A673 (cell line): ENCODE results near the gene GTPBP10. TPM values are rescaled to one million over a fixed set of nuclear protein-coding genes. Genes with fewer than 3 reads are reported as not detected.

Experiments used
- BruUV-seq: library from RNA; stranded (reverse); fragments of 400-500 nt; replicated peaks from 2 replicates; lab custom pipeline; 2021; lab: Mats Ljungman, UMichigan
- CTCF ChIA-PET: fragments of 300-600 bp; sonication (Branson Sonifier 250); formaldehyde crosslinking; loops from one replicate; lab custom pipeline; 2022; ENCODE audit warnings: antibody characterized with exemption; lab: Charles Lee
- POLR2A ChIA-PET: fragments of 300-600 bp; sonication (Branson Sonifier 250); formaldehyde crosslinking; loops from one replicate; lab custom pipeline; 2022; ENCODE audit warnings: antibody characterized with exemption; ENCODE audit not compliant: low non-redundant PET; lab: Charles Lee
- DNase-seq: peaks from one replicate; pipeline ENCODE4 v3.0.0-alpha.2; 2015; ENCODE audit warnings: low spot score
- H3K27ac ChIP-seq: fragments of 200-600 bp; sonication (generic); 2 replicates; pipeline ENCODE4 v1.5.1; 2016; ENCODE audit warnings: mixed run types, low read depth, mild to moderate bottlenecking, mixed read lengths, antibody characterized with exemption, low read length; ENCODE audit not compliant: poor library complexity, severe bottlenecking
- H3K27me3 ChIP-seq: fragments of 200-600 bp; sonication (generic); replicated peaks from 2 replicates; pipeline ENCODE4 v1.6.1; 2017; ENCODE audit warnings: mixed run types, low read depth, mild to moderate bottlenecking, mixed read lengths, antibody characterized with exemption, low read length; ENCODE audit not compliant: insufficient read depth, poor library complexity
- H3K36me3 ChIP-seq: fragments of 200-600 bp; sonication (generic); 2 replicates; pipeline ENCODE4 v1.6.1; 2016; ENCODE audit warnings: mixed run types, mild to moderate bottlenecking, mixed read lengths, antibody characterized with exemption, low read length; ENCODE audit not compliant: insufficient read depth, poor library complexity, severe bottlenecking
- H3K4me1 ChIP-seq: fragments of 200-600 bp; sonication (generic); 2 replicates; pipeline ENCODE4 v1.6.1; 2017; ENCODE audit warnings: mixed run types, mild to moderate bottlenecking, mixed read lengths, antibody characterized with exemption, low read length; ENCODE audit not compliant: insufficient read depth, poor library complexity, severe bottlenecking
- H3K4me3 ChIP-seq: fragments of 200-600 bp; sonication (generic); 2 replicates; pipeline ENCODE4 v1.5.1; 2016; ENCODE audit warnings: low read depth, mixed run types, mild to moderate bottlenecking, mixed read lengths, low read length; ENCODE audit not compliant: poor library complexity, severe bottlenecking
- H3K9me3 ChIP-seq: fragments of 200-600 bp; sonication (generic); 2 replicates; pipeline ENCODE4 v1.6.1; 2016; ENCODE audit warnings: mixed run types, low read depth, mild to moderate bottlenecking, mixed read lengths, antibody characterized with exemption, low read length; ENCODE audit not compliant: poor library complexity, severe bottlenecking
- EZH2 ChIP-seq: fragments of 200-600 bp; sonication (generic); IDR thresholded peaks from 2 replicates; pipeline ENCODE4 v1.6.1; 2017; ENCODE audit warnings: borderline replicate concordance, low read depth, mild to moderate bottlenecking, mixed read lengths, antibody characterized with exemption, low read length; ENCODE audit not compliant: poor library complexity, severe bottlenecking
- intact Hi-C: fragments of 100-400 bp; cut with micrococcal nuclease; formaldehyde crosslinking; loops from one replicate; pipeline ENCODE4 v1.10.0; 2022; ENCODE audit not compliant: unreplicated experiment
- total RNA-seq: library from RNA; stranded (reverse); gene quantifications from 2 replicates; pipeline ENCODE4 v1.2.3, GENCODE V29; 2021
- TF ChIP-seq, protein P1 (sequence below): fragments of 300-800, 200-600 bp; sonication (generic); conservative IDR thresholded peaks from 2 replicates; pipeline ENCODE4 v1.5.1; 2017; ENCODE audit warnings: low read depth, mild to moderate bottlenecking, antibody characterized with exemption, low read length, moderate library complexity, mixed read lengths

GTPBP10 gene
- total RNA-seq, 1 experiment from 2014 or later = 34.7 TPM

DNA sequence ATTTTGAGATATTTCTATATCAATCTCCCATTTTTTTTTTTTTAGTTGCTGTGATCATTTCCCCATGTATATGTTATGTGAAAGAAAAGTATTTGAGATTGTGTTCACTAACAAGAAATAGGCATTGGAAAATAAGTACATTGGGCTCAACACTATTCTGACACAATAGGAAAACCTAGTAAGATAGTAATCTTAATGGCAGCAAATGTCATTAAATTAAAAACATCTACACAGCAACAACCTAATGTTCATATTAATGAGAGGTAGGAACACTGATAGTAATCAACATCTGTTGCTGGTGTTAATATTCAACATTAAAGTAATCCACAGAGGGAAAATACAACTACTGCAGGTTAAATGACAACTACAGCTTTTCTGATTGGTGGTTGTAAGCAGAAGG is 1.5 kb upstream of the GTPBP10 start:
- Histone ChIP-seq H3K9me3 (no peaks in the 10 kb centered on the region), H3K36me3 (no peaks in the 10 kb centered on the region), H3K4me1 (peaks cover 10% of the 10 kb centered on the region), H3K4me3 (no peak overlapping the region), H3K27ac (no peak overlapping the region), H3K27me3 (no peaks in the 10 kb centered on the region)
- intact Hi-C loops = no loop called here
- POLR2A ChIA-PET = no interaction called here
- TF ChIP-seq, protein P1, sequence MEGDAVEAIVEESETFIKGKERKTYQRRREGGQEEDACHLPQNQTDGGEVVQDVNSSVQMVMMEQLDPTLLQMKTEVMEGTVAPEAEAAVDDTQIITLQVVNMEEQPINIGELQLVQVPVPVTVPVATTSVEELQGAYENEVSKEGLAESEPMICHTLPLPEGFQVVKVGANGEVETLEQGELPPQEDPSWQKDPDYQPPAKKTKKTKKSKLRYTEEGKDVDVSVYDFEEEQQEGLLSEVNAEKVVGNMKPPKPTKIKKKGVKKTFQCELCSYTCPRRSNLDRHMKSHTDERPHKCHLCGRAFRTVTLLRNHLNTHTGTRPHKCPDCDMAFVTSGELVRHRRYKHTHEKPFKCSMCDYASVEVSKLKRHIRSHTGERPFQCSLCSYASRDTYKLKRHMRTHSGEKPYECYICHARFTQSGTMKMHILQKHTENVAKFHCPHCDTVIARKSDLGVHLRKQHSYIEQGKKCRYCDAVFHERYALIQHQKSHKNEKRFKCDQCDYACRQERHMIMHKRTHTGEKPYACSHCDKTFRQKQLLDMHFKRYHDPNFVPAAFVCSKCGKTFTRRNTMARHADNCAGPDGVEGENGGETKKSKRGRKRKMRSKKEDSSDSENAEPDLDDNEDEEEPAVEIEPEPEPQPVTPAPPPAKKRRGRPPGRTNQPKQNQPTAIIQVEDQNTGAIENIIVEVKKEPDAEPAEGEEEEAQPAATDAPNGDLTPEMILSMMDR = no peak
- no peak for TF ChIP-seq EZH2
- no peak for DNase-seq
- CTCF ChIA-PET = interaction anchor here (1.4 kb wide), 1 partner anchor 32 kb away, joined by 3 read pairs; no protein-coding TSS in a partner anchor
- BruUV-seq = no TSS peak

GRCh38 chr7:90345595-90346335 is 751 bp upstream of the GTPBP10 start:
- no peaks in the 10 kb centered on the region for H3K27me3 ChIP-seq
- DNase-seq = peak; percentile 22
- TSS peak; percentile 96 for BruUV-seq
- TF ChIP-seq, protein P1 = no peak
- TF ChIP-seq EZH2 = no peak
- peaks cover 10% of the 10 kb centered on the region for H3K4me1 ChIP-seq
- no peaks in the 10 kb centered on the region for H3K36me3 ChIP-seq
- peak overlapping the region; percentile 88 for H3K27ac ChIP-seq
- intact Hi-C loops = loop anchor here (2.0 kb wide), 1 partner anchor 57 kb away; the partner anchor contains the start of gene CLDN12
- POLR2A ChIA-PET = interaction anchor here (0.6 kb wide), 1 partner anchor 183 kb away, joined by 3 read pairs; no protein-coding TSS in a partner anchor
- H3K9me3 ChIP-seq = no peaks in the 10 kb centered on the region
- H3K4me3 ChIP-seq = peak overlapping the region; percentile 73
- CTCF ChIA-PET = interaction anchor here (0.7 to 1.4 kb wide), 2 partner anchors 13 to 33 kb away, joined by 3 read pairs; no protein-coding TSS in a partner anchor

DNA sequence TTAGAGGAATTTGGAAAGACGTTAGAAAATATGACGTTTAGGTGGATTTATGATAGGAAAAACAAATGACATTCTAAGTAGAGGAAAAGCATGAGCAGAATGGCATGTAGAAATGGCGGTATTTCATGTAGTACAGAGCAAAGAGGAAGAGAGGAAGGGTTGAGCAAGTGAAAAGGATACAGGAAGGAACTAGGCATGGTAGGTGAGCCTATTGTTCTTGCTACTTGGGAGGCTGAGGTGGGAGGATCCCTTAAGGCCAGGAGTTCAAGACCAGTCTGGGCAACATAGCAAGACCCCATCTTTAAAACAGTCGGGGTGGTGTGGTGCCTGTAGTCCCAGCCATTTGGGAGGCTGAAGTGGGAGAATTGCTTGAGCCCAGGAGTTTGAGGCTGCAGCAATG is 1.2 kb downstream of the GTPBP10 start:
- peaks cover 10% of the 10 kb centered on the region for H3K4me1 ChIP-seq
- ChIA-PET CTCF (no interaction called here), POLR2A (no interaction called here)
- H3K4me3 ChIP-seq = peak overlapping the region; percentile 73
- no peaks in the 10 kb centered on the region for H3K9me3 ChIP-seq
- no TSS peak for BruUV-seq
- H3K27ac ChIP-seq = no peak overlapping the region
- intact Hi-C loops = loop anchor here (2.0 kb wide), 1 partner anchor 55 kb away; the partner anchor contains the start of gene CLDN12
- DNase-seq = no peak
- TF ChIP-seq, protein P1 = no peak
- TF ChIP-seq EZH2 = no peak
- H3K36me3 ChIP-seq = no peaks in the 10 kb centered on the region
- H3K27me3 ChIP-seq = no peaks in the 10 kb centered on the region
